Coronary artery (tissue), 2 donors: ENCODE data around the gene HOXC9.
A peak's percentile ranks its signal among the peaks of the same experiment; 100 is the strongest.

ENCODE experiments used
- DNase-seq: peaks from one replicate; pipeline ENCODE4 v3.0.0-alpha.2; 2017; ENCODE audit warnings: low spot score
- H3K27ac ChIP-seq, 2 donors: fragments of 200-600 bp; sonication (generic); one replicate each; pipeline ENCODE4 v1.5.1; 2016 to 2019
- H3K4me3 ChIP-seq: fragments of 200-600 bp; sonication (generic); 2 replicates; pipeline ENCODE4 v1.5.1; 2016; ENCODE audit warnings: mild to moderate bottlenecking, moderate library complexity
- TF ChIP-seq, protein P1 (sequence below): fragments of 200-600 bp; sonication (generic); IDR thresholded peaks from one replicate; pipeline ENCODE4 v1.5.1; 2019; ENCODE audit warnings: antibody characterized with exemption

Gene HOXC9

DNA sequence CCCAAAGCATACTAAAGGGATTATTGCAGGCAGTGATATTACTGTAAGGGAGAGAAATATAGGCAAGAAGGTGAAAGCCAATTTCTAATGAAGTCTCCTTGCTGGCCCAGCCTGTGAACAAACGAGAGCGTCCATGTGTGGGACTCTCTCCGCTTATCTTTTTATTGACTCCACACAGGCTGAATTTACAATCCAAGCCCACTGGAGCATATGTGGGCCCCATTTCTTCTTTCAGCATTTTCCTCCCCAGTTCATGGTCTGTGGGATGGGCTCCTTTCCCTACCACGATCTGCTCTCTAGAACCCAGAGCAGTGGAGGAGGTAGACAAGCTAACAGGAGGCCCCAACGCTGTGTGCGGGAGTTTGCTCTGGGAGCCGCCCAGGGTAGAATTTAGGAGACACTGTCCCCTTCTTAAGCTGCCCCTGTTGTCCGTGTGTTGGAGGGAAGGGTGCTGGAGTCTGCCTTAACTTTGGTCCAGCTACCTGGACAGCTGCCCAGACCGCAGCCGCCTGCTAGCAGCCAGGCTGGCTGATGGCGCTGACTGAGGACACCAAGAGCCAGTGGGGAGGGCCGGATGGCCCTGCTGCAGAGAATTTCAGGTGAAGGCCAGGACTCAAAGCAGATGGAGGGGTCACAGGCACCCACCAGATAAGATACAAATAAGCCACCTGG, 30.2 kb upstream of the HOXC9 start:
- TF ChIP-seq, protein P1, sequence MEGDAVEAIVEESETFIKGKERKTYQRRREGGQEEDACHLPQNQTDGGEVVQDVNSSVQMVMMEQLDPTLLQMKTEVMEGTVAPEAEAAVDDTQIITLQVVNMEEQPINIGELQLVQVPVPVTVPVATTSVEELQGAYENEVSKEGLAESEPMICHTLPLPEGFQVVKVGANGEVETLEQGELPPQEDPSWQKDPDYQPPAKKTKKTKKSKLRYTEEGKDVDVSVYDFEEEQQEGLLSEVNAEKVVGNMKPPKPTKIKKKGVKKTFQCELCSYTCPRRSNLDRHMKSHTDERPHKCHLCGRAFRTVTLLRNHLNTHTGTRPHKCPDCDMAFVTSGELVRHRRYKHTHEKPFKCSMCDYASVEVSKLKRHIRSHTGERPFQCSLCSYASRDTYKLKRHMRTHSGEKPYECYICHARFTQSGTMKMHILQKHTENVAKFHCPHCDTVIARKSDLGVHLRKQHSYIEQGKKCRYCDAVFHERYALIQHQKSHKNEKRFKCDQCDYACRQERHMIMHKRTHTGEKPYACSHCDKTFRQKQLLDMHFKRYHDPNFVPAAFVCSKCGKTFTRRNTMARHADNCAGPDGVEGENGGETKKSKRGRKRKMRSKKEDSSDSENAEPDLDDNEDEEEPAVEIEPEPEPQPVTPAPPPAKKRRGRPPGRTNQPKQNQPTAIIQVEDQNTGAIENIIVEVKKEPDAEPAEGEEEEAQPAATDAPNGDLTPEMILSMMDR, result no peak
- H3K4me3 ChIP-seq, result no peak overlapping the region
- DNase-seq, result no peak
- H3K27ac ChIP-seq, result no peak overlapping the region

DNA sequence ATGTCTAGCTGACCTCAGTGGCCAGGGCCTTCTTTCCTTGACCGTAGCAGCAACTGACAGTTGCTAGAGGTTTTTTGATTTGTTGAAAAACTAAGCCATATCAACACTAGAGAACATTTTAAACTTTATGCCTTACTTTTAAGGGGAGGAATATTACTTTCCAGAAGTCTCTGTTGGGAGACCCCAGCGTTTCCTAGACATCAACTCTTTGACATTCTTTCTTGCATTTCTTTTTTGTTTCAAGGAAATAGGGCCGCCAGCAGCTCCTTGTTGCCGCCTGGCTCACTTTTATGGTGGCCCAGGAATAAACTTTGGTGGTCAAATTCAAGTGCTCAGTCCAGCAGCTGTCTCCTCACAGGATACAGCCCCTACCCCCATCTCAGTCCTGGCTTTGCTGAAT, 29.5 kb upstream of the HOXC9 start:
- TF ChIP-seq, protein P1, result no peak
- no peak overlapping the region for H3K4me3 ChIP-seq

DNA sequence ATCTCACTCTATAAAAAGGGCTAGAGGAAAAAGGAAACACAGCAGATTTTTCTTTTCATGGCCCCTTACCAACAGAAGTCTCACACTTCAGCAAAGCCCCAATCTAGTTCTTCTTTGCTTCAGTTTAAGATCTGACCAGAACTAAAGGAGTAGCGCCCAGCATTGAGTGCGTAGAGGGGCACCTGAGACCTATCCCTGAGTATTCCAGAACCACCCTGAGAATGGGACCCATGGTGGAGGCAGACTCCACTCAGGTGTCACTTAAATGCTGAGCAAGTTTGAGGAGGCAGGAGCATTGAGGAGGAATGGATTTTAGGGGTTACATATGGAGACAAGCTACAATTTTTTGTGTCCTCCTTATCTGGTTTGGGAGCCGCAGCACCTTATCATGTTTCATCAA, 28.8 kb upstream of the HOXC9 start:
- TF ChIP-seq, protein P1, result no peak
- no peak for DNase-seq
- no peak overlapping the region for H3K27ac ChIP-seq
- H3K4me3 ChIP-seq, result no peak overlapping the region

More for the DNA sequence above, 29.5 kb upstream of the HOXC9 start:
- H3K27ac ChIP-seq, result no peak overlapping the region
- no peak for DNase-seq

DNA sequence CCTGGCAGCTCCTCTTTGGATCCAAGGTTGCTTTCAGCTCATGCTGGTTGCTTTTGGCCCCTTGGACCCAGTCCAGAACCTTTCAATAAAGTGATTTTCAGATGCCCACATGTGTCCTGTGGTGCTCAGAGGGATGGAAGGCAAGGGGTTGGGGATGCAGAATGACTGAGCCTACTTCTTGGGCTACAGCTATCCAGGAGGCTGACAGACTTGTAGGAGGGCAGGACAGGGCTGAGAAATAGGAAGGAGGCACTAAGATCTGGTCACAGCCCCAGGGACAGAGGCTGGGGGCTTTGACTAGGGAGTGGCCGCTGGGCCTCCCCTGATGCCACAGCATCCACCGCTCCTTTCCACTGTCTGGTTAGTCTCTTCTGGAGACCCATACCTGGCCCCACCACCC, 28.3 kb upstream of the HOXC9 start:
- no peak for DNase-seq
- H3K4me3 ChIP-seq, result no peak overlapping the region
- H3K27ac ChIP-seq, result no peak overlapping the region
- TF ChIP-seq, protein P1, result no peak

DNA sequence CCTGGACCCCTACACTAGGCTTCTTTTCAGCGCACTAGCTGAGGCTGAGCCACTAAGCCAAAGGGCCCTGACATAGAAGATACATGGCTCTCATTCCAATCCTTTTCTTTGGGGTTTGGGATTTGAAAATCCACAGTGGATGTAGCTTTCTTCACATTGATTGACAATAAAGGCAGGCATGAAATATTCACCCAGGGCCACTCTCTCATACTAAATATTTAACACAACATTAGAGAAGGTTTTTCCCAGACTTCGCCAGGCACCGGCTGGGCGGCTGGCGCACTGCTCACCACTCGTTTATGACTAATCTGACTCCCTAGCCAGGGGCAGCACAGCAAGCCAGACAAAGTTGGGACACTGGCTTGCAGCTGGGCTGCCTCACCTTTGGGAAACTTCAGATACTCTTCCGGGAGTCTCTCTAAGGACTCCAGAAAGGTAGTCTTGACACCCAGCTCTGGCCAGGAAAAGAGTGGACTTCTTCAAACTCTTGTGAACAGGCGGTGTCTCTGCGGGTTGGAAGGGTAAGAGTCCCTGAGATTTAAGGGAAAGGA, 27.7 kb upstream of the HOXC9 start:
- no peak for DNase-seq
- H3K27ac ChIP-seq, result no peak overlapping the region
- TF ChIP-seq, protein P1, result no peak
- no peak overlapping the region for H3K4me3 ChIP-seq

DNA sequence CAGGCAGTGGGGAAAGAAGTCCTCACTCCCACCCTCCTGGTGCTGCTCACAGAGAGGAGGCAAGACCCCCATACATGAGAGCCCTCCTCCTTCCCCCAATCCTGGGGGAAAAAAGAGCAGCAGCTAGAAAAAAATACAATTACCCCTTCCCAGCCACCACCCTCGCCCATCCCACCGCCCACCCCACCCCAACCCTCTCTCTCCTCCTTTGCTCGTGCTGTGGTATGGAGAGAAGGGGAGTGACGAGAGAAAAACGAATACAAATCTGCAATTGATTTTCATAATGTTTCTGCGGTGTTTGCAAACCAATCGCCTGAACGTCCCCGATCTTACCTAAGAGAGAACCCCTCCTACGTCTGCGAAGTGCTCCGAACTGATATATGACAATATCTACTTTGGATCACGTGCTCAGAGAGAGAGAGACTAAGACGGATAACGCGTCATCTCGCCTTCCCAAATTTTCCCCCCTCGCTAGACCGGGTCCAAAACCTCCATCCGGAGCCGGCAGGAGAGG, 27.2 kb upstream of the HOXC9 start, which contains the start of gene HOXC11:
TSS of gene HOXC11 (plus strand) at position 405 of the 514 bp plus-strand sequence. CDS start 116 bp downstream, outside the sequence.
- DNase-seq, result no peak
- TF ChIP-seq, protein P1, result no peak
- H3K4me3 ChIP-seq, result peak within 1 kb of the TSS; percentile 63
- H3K27ac ChIP-seq, result no peak within 1 kb of the TSS
